ENCODE results near the gene DYNLT2.
"Not testable (repeated sequence)": the region's sequence is repeated elsewhere in the genome, so short reads cannot be mapped to it uniquely, and the experiment has no call there.

The DYNLT2 gene

GRCh38 chr6:169726963-169727362 is 24.4 kb downstream of the DYNLT2 start:
- FAIRE-seq: no peak

GRCh38 chr6:169726049-169726400 is 25.3 kb downstream of the DYNLT2 start:
- no peak for FAIRE-seq

- FAIRE-seq: no peak
Observed at GRCh38 chr6:169725125-169726048, 26.0 kb downstream of the DYNLT2 start.

GRCh38 chr6:169724494-169725124 is 26.8 kb downstream of the DYNLT2 start, which contains the start of gene PHF10:
TSS of gene PHF10 (minus strand) at chr6:169724500. CDS start at chr6:169723931, 569 bp downstream.
- no peak for FAIRE-seq

- FAIRE-seq: no peak
Observed at GRCh38 chr6:169723991-169724493, 27.3 kb downstream of the DYNLT2 start.

GRCh38 chr6:169723200-169723909 is 28.0 kb downstream of the DYNLT2 start:
- FAIRE-seq: no peak

- no peak for FAIRE-seq
Observed at GRCh38 chr6:169722362-169723199, 28.8 kb downstream of the DYNLT2 start.

GRCh38 chr6:169720207-169720855 is 31.0 kb downstream of the DYNLT2 start:
- FAIRE-seq: no peak

- no peak for FAIRE-seq
Observed at GRCh38 chr6:169719117-169719516, 32.3 kb downstream of the DYNLT2 start.

GRCh38 chr6:169714595-169714994 is 36.8 kb downstream of the DYNLT2 start:
- FAIRE-seq: no peak

GRCh38 chr6:169714178-169714577 is 37.2 kb downstream of the DYNLT2 start:
- no peak for FAIRE-seq

- FAIRE-seq: no peak
Observed at GRCh38 chr6:169710009-169710408, 41.4 kb downstream of the DYNLT2 start.

GRCh38 chr6:169709293-169709692 is 42.1 kb downstream of the DYNLT2 start:
- FAIRE-seq: no peak

GRCh38 chr6:169707772-169708171 is 43.6 kb downstream of the DYNLT2 start:
- no peak for FAIRE-seq

- FAIRE-seq: no peak
Observed at GRCh38 chr6:169702840-169703246, 48.5 kb downstream of the DYNLT2 start.

GRCh38 chr6:169701954-169702839 is 49.2 kb downstream of the DYNLT2 start, which contains the start of the genes C6orf120 and WDR27:
TSS of gene C6orf120 (plus strand) at chr6:169702126. CDS start at chr6:169702460, 334 bp downstream.
TSS of gene WDR27 (minus strand) at chr6:169702029. CDS start at chr6:169689005, 13,024 bp downstream.
- FAIRE-seq: no peak

- FAIRE-seq: no peak
Observed at GRCh38 chr6:169701311-169701953, 49.9 kb downstream of the DYNLT2 start.

GRCh38 chr6:169700296-169700695 is 51.1 kb downstream of the DYNLT2 start:
- FAIRE-seq: no peak

GRCh38 chr6:169697115-169697514 is 54.3 kb downstream of the DYNLT2 start:
- FAIRE-seq: not testable (repeated sequence)

GRCh38 chr6:169695131-169695530 is 56.2 kb downstream of the DYNLT2 start:
- FAIRE-seq: no peak

Data from TTC549 (cell line).